Dermis microvascular lymphatic vessel endothelial cell (primary cell): ENCODE measurements around the gene MIGA2. TPM values are rescaled to one million over a fixed set of nuclear protein-coding genes. Genes with fewer than 3 reads are reported as not detected.
"Not testable (repeated sequence)": the region's sequence is repeated elsewhere in the genome, so short reads cannot be mapped to it uniquely, and the experiment has no call there.

ENCODE experiments used
- DNase-seq, 2 donors: peaks; one replicate each; pipeline versions ENCODE4 v3.0.0 to v3.0.0-alpha.2; 2010; ENCODE audit warnings: low read depth in 2 of 2
- total RNA-seq: library from RNA; depleted of rRNA; stranded (reverse); fragments of >200 nt; gene quantifications from 2 replicates; pipeline ENCODE4 v1.2.1, GENCODE V29; 2014

Gene MIGA2
- total RNA-seq, 1 donor from 2014 or later = 15.5 TPM

- DNase-seq = no peak
Measured at GRCh38 chr9:129097671-129098306, 61.4 kb downstream of the MIGA2 start.

GRCh38 chr9:129098328-129098727 is 61.9 kb downstream of the MIGA2 start:
- no peak for DNase-seq

DNA sequence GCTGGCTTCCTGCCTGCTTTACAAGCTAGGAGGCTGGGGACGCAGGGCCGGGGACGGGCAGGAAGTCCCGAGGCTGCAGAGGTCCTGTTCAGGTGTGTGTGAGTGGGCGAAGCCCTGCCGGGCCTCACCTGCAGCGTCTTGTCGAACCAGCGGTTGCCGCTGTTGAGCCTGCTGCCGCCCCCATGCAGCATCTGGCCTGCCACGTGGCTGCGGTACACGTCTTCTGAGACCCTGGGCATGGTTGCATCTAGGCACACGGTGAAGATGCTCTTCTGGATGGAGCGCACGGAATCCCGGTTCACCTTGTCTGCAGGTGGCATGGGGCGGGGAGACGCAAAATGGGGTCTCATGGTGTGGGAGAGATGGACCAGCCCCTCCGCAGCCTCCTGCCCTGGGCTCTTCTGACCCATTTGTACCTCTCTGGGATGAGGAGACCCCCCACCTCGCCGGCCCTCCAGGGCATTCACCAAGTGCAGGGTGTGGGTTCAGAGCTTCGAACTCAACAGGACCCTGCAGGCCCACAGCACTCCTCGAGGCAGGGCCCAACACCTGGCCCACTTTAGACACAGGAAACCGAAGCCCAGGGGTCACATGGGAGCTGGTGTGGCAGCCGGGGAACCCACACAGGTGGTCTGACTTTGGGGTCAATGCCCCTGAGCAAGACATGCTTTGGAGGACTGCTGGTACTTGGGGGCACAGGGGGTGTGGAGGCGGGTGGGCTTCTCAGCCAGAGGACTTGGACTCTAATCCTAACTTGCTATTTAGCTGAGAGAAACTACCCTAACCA is 64.2 kb downstream of the MIGA2 start:
- DNase-seq = no peak

DNA sequence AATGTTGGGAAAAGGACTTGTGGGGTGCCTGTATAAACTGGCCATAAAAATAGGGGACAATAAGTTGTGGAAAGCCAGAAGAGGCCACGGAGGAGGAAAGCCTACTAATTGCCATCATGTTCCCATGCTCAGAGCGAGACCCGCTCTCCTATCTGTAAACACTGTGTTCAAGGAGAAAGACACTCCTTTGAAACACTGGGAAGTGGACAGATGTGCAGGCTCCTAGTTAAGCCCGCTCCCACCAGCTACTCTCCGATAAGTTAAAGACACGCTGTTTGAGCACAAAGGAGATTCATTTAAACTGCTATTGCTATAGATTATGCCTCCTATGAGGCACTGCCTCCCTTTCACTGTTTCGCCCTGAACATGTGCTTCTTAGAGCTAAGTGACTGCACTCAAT is 64.9 kb downstream of the MIGA2 start:
- DNase-seq = no peak

DNA sequence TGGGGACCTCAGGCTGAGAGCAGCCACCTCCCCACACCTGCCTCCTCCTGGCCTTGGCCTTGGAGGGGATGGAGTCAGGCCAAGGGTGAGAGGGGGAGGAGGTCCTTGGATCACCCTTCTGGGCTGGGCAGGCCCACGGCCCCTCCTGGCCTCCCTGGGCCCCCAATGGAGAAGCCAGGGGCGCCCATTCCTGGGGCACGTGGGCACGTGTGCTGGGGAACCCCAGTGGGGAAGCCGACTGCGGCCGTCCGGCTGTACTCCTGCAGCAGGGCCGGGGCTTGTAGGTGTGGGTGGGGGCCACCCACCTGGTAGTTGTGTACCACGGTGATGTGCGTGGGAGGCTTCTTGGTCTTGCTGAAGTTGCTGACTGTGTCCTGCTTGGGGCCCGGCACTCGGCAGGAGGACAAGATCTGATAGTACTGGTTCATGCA is 65.7 kb downstream of the MIGA2 start:
- DNase-seq = no peak

DNA sequence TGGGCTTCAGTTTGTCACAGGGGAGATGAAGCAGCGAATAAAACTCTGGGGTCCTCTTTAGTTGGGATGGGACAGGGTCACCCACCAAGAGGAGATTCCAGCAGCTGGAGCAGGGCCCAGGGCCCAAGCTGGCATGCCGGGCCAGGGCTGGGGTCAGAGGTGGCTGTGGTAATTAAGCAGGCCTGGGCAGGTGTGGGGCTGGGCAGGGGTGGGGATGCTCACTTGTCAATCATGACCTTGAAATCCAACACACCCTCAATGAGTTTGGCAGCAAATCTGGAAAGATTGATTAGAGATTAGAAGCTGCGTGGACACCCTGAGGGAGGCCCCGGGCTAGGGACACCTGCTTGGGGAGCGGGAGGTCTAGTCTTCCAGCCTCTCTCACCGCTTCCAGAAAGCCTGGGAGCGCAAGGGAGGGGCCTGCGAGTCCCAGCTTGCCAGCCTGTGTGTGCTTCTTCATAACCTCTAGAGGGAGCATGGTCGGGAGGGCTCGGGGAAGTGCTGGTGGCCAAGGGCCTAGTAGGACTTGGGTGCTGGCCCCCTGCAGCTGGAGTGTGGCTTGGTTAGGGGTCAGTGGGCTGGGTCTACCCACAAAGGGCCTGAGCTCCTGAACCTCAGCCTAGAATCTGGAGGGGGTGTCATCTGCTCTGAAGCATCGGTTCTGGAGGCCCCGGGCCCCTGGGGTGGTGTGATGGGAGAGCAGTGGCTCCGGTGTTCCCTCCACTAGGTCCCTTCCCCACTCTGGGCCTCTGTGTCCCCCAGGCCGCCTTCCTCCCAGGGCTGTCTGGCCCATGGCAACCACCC is 66.6 kb downstream of the MIGA2 start:
- DNase-seq = peak in 1 of 2 donors; percentile 53

DNA sequence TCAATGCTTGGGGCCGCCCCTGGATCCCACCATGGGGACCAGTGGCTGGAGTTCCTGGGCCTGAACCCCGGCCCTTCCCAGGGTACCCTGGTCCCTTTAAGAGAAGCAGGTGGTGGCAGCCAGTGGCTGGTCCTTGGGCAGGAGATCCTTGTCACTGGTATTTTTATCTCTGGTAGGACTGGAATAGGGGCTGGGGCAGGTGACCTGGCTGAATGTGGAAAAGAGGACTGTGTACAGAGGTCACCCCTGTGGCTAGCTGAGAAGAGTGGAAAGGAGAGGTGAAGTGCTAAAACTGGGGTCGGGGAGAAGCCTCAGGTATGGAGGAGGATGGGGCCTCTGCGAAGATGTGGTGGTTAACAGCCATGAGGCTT is 67.2 kb downstream of the MIGA2 start:
- DNase-seq = no peak

GRCh38 chr9:129104051-129104450 is 67.6 kb downstream of the MIGA2 start:
- no peak for DNase-seq

DNA sequence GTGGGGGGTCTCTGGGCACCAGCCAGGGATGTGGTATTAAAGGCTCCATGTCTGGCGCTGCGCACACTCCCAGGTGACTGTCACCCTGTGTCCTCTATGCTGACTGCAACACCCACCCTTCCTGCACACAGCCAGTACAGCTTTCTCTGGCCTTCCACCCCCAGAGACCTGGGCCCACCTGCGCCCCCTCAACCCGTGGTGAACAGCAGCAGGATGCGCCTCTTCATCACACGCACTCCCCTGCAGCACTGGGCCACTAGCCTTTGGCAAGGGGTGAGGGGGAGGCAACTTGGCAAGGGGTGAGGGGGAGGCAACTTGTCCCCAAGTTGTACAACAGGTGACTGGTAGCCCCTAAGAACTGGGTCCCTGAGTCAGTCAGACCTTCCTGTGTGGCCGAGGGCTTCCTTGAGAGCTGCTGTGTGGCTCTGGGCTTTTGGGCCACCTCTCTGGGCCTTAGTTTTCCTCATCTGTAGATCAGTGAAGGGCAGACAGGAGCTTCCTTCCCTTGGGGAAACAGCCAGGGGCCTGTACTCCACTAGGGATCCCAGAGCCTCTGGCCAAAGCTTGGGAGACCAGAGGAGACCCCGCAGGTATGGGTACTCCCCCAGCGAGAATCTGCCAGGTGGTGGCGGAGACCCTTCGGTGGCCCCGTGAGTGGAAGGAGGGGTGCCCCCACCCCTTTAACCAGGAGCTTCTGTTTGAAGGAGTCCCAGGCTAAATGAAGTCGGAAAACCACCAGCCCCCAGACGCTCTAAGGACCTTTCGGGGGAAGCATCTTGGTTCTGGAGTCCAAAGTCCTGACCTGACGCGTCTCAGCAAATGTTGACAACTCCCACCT is 69.7 kb downstream of the MIGA2 start:
- no peak for DNase-seq

- no peak for DNase-seq
Measured at GRCh38 chr9:129107651-129108050, 71.2 kb downstream of the MIGA2 start.

- DNase-seq = no peak
Measured at GRCh38 chr9:129108083-129108804, 71.8 kb downstream of the MIGA2 start.

GRCh38 chr9:129108805-129109536 is 72.5 kb downstream of the MIGA2 start:
- no peak for DNase-seq

DNA sequence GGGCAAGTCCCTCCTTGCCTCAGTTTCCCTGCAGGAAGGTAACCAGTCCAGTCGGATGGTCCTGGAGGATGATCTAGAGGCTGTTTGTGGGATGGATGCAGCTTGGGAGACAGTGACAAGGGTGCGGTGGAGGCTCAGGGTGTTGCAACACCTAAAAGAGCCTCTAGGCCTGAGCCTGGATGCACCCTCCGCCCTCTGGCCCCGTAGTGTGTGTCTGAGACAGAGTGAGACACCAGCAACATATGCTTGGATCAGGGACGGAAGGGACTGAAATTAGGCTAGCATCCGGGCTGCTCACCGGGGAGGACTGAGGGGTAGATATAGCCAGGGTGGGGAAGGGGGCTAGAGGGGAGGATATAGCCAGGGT is 73.1 kb downstream of the MIGA2 start:
- no peak for DNase-seq

DNA sequence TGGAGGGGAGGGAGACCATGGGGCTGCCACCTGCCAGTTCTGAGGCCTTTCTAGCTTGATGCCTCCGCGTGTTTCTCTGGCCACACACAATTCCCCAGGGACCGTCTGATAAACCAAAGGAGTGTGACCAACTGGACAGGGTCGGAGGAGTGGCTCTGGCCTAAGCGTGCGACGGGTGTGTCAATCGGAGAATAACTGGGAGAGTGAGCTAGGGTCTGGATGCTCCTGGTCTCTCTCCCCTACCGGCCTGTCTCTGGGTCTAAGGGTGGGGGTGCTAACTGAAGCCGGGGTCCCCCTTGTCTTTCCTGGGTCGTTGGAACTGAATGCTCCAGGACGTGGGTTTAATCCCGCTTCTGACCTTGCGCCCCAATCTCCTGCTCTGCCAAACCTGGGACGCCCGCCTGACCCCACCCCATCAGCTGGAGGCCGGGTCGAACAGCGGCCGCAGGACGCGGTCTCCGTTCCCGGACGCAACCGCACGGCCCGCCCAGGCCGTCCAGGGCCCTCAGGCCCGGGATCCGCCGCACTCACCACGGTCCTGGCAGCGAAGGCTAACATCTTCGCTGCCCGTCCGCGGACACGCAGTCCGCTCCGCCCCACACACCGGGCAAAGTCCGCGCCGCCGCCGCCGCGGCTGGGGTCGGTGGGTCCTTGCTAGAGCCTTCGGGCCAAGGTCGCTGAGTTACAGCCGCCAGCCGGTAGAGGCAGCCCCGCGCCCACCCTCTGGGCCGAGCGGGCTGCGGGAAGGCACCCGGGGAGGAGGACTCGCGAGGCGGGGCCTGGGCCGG is 73.7 kb downstream of the MIGA2 start:
- peak; percentile 4 to 20 for DNase-seq

DNA sequence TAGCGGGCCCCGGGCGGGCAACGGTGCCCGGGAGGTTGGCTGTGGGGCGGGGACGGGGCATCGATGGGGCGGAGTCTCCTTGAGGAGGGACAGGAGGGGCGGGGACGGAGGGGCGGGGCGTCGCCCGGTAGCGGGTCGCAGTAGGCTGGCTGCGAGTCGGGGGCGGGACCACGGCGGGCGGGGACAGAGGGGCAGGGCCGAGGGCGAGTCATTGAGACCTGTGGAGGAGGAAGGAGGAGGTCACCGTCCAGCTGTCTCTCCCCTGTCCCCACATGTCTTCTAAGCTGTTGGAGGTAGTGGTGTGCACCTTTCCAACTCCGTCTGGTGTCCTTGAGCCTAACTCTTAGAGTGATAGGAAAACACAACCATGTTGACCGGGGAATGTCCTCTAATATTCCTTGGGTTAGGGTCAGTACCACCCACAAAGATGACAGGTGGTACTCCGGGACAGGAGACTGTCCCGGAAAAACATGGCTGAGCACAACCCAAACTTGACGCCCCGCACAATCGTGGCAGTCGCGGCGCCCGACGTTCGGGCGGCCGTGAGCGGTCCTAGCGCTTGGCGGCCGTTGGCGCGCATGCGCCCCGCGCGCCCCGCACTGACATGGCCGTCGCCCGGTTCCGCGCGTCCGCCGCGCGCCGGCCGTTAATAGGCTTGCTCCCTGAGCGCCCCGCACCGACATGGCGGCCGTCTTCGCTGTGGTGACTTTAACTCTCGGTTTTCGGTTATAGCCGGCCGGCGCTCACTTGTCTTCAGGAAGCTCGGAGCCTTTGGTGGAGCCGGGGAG is 74.5 kb downstream of the MIGA2 start, which contains the start of the genes CRAT and PTPA:
Gene CRAT (minus strand): TSS at position 54 of the 788 bp plus-strand sequence. CDS start 284 bp downstream, outside the sequence.
Gene PTPA (plus strand): TSS at position 676 of the 788 bp plus-strand sequence. CDS start 186 bp downstream, outside the sequence.
- peak; percentile 79 to 97 for DNase-seq

DNA sequence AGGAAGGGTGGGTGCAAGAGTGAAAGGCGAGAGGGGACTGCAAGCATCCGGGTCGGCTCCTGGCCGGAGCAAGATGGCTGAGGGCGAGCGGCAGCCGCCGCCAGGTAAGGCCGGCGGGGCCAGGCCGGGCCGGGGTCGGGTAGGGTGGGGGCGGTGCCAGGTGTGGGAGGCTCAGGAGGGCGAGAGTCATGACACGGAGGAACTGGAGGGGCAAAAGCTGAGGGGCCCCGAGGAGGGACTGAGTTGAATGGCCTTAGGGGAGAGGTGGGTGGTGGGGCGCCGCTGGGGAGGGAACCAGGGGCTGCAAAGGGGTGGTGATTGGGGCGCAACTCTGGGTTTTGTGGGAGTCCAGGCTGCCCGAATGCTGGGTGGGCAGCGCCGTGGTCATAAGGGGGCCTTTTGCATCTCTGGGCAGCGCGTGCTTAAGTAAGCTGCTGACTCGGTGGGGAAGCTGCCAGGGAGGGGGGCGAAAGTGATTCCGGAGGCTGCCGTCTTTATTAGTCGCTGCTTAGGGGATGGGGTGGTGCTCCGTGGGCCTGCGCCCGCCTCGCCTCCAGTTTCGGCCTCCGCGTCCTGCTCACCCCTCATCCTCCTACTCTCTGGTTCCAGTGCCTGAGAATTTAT is 75.2 kb downstream of the MIGA2 start:
- DNase-seq = peak in 1 of 2 donors; percentile 65

DNA sequence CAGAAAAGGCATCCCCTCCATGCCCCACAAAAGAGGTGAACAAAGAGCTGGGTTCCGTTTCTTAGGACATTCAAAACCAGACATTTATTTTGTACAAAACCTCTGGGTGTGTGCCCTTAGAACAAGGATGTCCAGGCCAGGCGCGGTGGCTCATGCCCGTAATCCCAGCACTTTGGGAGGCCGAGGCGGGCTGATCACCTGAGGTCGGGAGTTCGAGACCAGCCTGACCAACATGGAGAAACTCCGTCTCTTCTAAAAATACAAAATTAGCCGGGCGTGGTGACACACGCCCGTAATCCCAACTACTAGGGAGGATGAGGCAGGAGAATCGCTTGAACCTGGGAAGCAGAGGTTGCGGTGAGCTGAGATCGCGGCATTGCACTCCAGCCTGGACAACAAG is 76.1 kb downstream of the MIGA2 start:
- DNase-seq = not testable (repeated sequence)
